ENCODE measurements around the gene FAM193A.
"Not testable (repeated sequence)": the region's sequence is repeated elsewhere in the genome, so short reads cannot be mapped to it uniquely, and the experiment has no call there.

The FAM193A gene

GRCh38 chr4:2732526-2732925 lies 196.1 kb downstream of the FAM193A start:
- DNase-seq (ENCODE audit: low read depth) = no peak
- H3K4me3 ChIP-seq (ENCODE audit: control insufficient read depth, low read depth, low read length) = no peak overlapping the region
- no peak for TF ChIP-seq CTCF (conservative IDR thresholded peaks at IDR 0.05; ENCODE audit: control insufficient read depth, insufficient read depth, low read depth, low read length)

GRCh38 chr4:2733001-2733843 lies 196.8 kb downstream of the FAM193A start:
- no peak for DNase-seq (ENCODE audit: low read depth)
- H3K4me3 ChIP-seq (ENCODE audit: control insufficient read depth, low read depth, low read length) = no peak overlapping the region
- TF ChIP-seq CTCF (conservative IDR thresholded peaks at IDR 0.05; ENCODE audit: control insufficient read depth, insufficient read depth, low read depth, low read length) = no peak

- TF ChIP-seq CTCF (conservative IDR thresholded peaks at IDR 0.05; ENCODE audit: control insufficient read depth, insufficient read depth, low read depth, low read length) = no peak
- H3K4me3 ChIP-seq (ENCODE audit: control insufficient read depth, low read depth, low read length) = no peak overlapping the region
- no peak for DNase-seq (ENCODE audit: low read depth)
Observed at GRCh38 chr4:2733844-2734574, 197.6 kb downstream of the FAM193A start.

GRCh38 chr4:2734612-2735011 lies 198.2 kb downstream of the FAM193A start:
- DNase-seq (ENCODE audit: low read depth) = no peak
- no peak for TF ChIP-seq CTCF (conservative IDR thresholded peaks at IDR 0.05; ENCODE audit: control insufficient read depth, insufficient read depth, low read depth, low read length)
- H3K4me3 ChIP-seq (ENCODE audit: control insufficient read depth, low read depth, low read length) = no peak overlapping the region

GRCh38 chr4:2735869-2736268 lies 199.4 kb downstream of the FAM193A start:
- no peak for TF ChIP-seq CTCF (conservative IDR thresholded peaks at IDR 0.05; ENCODE audit: control insufficient read depth, insufficient read depth, low read depth, low read length)

GRCh38 chr4:2738296-2738695 lies 201.8 kb downstream of the FAM193A start:
- not testable (repeated sequence) for H3K4me3 ChIP-seq (ENCODE audit: control insufficient read depth, low read depth, low read length); DNase-seq (ENCODE audit: low read depth)

More at GRCh38 chr4:2735869-2736268, 199.4 kb downstream of the FAM193A start:
- H3K4me3 ChIP-seq (ENCODE audit: control insufficient read depth, low read depth, low read length) = no peak overlapping the region
- DNase-seq (ENCODE audit: low read depth) = no peak

GRCh38 chr4:2741626-2742025 lies 205.2 kb downstream of the FAM193A start:
- TF ChIP-seq CTCF (conservative IDR thresholded peaks at IDR 0.05; ENCODE audit: control insufficient read depth, insufficient read depth, low read depth, low read length) = no peak
- H3K4me3 ChIP-seq (ENCODE audit: control insufficient read depth, low read depth, low read length) = no peak overlapping the region
- no peak for DNase-seq (ENCODE audit: low read depth)

Measured in fibroblast of mammary gland (primary cell).